NCI-H2029 treated with DMSO at 0.1 percent for 48 hours (cell line): ENCODE measurements around the gene MUC4.
"Not testable (repeated sequence)": the region's sequence is repeated elsewhere in the genome, so short reads cannot be mapped to it uniquely, and the experiment has no call there.

Experiments used
- DNase-seq: peaks from one replicate; lab custom pipeline; 2025; lab: John Stamatoyannopoulos, UW

MUC4 gene

DNA sequence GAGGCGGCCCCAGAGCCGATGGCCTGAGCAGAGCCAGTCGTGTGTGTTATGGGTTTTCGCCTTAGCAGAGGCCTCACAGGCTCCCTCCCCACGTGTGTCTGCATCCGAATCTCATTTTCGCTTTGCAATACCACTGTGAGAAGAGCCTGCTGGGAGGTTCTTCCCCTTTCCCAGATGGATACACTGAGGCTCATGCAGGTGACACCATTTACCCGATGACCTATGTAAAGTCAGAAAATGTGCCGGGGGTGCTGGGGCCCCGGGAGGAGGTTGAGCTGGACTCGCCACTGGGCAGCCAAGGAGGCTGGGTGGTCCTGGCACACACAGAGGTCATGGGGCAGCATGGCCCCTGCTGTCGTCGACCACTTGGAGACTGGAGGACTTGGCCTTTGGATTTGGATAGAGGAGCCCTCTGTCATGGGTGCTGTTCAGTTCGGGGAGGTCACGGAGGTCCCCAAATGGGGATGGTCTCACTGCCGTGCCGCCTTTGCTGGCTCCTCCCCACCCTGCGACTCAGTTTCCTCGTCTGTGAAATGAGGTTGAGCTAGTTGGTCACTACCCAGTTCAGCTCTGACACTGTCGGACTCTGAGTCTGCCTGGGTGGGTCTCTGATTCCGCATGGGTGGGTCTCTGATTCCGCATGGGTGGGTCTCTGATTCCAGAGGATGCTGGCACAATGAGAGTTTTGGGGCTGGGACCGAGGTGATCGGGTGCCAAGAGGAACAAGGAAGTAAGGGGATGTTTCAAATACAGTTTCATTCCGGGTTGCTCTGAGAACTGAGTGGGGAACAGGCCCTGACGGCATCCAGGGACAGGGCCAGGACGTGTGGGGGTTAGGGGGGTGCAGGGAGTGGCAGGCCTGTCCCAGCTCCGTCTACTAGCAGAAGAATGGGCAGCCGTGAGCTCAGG lies 23.2 kb upstream of the MUC4 start:
- DNase-seq: no peak

DNA sequence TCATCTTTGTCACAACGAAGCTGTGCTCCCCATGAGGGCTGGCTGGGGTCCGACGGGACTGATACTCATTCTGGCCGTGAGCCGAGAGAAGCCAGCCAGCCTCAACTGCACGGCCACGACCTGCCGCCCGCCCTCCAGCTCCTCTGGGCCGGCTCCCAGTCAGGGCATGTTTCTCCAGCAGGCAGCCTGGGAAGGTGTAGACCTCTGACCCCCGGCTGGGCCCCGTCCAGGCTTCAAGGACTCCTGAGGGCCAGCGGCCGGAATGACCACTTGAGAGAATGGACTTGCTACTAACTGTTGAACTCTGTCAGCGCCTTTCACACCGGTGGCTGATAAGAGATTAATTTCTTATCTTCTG lies 18.1 kb upstream of the MUC4 start:
- no peak for DNase-seq

DNA sequence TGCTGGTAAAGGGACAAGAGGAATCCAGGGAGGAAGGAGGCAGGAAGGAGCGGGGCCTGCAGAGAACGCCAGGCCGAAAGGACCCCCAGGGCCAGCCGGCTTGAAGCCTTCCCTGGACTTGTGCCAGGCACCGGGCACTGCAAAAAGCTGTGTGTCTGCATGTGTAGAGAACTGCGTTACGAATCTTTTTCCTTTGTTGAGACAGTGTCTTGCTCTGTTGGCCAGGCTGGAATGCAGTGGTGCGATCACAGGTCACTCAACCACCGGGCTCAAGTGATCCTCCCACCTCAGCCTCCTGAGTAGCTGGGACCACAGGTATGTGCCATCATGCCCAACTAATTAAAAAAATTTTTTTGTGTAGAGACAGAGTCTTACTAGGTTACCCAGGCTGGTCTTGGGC lies 17.0 kb upstream of the MUC4 start:
- DNase-seq: no peak

DNA sequence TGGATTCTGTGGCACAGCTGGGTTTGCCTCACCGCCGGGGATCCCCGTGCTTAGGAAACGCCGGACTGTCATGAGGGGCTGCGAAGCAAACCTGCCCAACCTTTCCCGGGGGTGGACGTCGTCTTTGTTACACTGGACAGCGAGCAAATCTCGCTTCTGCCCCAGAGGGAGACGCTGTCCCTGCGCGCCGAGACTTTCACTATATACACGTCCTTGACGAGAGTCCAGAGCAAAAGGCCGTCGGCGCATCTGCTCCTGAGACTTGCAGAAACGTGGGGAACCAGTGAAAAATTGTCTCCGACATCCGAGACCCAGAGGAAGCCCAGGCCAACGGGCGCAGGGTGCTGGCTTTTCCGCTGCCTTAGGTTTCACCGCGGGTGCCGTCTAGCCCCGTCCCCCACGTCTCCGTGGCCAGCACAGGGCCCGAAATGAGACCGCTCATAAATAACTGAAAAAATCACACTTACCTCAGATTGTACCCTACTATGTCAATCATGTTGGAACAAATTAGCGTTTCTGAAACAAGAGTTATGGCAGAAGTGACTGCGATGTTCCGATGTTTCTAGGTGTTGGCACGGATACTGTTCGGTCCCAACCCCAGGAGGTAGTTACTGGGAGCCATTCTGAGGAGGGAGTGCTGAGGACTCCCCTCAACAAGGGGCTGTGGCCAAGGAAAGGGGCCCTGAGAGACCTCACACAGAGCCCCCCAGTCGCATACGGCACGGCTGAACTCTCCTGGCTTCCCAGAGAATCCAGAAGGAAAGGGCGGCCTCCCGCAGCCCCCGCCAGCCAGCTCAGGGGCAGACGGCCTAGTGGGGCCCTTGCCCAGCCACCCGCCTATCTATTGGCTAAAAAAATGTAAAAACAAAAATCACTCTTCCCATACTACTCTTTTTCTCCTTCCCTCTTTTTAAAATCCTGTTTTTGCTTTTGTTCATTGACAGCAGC lies 14.4 kb upstream of the MUC4 start:
- DNase-seq: no peak

DNA sequence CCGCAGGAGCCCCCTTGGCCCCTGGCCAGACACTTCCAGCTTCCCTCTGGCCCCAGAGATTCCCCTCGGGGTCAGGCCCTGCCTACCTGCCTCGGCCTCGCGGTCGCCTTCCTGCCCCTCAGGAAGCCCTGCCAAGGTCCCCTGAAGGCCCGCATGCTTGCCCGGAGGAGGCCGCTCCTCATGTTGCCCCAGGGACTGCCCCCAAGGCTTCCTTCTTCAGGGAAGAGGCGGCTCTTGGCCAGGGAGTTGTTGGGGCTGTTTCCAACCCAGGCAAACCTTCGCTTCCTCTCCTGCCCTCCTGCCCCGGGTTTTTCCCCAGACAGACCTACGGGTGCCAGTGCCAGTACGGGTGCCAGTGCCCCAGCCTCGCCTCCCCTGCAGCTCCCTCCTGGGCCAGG lies 13.5 kb upstream of the MUC4 start:
- no peak for DNase-seq

DNA sequence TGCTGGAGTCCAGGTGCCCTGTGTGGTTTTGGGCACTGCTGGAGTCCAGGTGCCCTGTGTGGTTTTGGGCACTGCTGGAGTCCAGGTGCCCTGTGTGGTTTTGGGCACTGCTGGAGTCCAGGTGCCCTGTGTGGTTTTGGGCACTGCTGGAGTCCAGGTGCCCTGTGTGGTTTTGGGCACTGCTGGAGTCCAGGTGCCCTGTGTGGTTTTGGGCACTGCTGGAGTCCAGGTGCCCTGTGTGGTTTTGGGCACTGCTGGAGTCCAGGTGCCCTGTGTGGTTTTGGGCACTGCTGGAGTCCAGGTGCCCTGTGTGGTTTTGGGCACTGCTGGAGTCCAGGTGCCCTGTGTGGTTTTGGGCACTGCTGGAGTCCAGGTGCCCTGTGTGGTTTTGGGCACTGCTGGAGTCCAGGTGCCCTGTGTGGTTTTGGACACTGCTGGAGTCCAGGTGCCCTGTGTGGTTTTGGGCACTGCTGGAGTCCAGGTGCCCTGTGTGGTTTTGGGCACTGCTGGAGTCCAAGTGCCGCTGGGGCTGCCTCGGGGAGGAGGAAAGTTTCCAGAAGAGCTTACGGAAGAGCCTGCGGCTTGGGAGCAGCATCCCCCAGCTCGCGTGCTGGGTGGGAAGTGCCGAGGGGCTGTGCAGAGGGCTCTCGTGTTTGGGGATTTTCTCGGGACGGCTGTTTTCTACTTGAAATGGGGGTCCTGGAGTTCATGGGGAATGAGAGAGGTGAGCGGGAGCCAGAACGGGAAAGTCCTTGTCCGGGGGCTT lies 12.9 kb upstream of the MUC4 start:
- DNase-seq: not testable (repeated sequence)

DNA sequence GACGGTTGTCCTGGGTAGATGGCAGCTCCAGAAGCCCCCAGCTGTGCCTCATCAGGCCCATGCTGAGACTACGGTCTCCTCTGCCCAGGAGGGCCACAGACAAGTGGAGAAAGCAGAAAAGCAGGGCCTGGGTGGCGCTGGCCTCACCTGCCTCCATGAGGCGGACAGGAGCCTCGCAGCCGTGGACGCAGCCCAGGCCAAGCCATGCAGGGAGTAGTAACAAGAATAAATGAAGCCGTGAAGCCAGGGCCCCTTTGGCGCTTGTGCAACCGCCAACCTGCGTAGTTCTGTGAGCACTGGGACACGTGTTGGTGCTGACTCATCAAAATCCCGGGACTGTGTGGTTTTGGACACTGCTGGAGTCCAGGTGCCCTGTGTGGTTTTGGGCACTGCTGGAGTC lies 12.3 kb upstream of the MUC4 start:
- no peak for DNase-seq

DNA sequence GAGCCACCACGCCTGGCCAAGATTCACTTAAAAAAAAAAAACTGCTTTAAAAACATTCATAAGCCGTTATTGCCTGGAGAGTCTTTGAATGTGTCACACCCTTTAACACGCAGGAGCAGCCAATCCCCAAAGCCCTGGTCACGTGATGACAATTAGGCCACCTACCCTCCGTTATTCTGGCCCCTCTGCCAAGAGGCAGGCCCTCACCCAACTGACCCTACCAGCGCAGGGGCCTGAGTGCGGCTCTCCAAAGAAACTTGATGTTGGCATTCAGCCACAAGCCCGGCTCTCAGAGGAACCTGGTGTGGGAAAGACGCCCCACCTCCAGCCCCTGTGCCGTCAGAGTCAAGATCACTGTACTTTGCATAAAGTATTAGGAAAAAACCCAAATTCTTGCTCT lies 11.6 kb upstream of the MUC4 start:
- DNase-seq: peak; percentile 44

DNA sequence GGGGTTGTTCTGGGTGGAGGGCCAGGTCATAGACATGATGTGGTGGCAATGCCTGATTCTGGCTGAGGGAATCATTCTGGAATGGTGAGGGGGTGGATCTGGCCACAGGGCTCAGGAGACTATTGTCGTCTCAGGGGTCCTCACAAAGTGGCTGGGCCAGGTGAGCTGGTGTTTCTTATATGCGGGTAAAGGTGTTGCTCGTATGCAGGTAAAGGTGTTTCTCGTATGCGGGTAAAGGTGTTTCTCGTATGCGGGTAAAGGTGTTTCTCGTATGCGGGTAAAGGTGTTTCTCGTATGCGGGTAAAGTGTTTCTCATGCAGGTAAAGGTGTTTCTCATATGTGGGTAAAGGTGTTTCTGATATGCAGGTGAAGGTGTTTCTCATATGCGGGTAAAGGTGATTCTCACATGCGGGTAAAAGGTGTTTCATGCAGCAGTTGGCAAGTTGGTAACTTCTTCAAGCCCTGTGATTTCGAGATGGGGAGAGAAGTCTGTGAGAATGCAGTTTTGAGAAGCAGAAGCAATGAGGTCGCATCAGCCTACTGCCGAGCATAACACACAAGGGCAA lies 10.5 kb upstream of the MUC4 start:
- DNase-seq: no peak

DNA sequence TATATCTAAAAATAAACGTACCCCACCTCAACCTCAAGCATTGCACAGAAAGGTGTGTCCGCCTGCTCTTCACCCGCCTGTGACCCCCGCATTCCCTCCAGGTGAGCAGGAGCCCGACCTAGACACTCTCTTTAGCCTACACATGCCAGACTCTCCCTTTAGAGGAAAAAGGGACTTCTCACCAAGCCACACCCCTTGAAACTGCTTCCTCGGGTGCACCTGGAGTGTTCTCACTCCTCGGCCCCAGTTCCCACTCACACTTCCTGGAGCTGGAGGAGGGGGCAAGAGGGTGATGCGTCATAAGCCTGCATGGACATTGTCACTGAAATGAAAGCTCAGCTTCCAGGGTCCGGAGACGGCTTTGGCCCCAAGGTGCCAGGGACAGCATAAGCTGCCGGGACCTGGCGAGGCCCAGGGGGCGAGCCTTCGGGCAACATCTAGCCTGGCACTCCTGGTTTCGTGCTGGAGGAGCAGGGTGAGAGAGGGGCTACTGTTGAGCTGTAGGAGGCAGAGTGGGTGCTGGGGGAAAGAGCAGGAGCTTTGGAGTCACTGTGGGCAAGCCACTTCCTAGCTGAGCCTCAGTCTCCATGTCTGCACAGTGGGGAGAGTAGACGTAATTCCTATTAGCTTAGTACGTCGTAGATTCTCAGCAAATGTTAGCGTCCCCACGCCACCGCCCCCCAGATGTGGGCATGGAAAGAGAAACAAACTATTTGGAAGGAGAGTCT lies 9.8 kb upstream of the MUC4 start:
- DNase-seq: no peak

DNA sequence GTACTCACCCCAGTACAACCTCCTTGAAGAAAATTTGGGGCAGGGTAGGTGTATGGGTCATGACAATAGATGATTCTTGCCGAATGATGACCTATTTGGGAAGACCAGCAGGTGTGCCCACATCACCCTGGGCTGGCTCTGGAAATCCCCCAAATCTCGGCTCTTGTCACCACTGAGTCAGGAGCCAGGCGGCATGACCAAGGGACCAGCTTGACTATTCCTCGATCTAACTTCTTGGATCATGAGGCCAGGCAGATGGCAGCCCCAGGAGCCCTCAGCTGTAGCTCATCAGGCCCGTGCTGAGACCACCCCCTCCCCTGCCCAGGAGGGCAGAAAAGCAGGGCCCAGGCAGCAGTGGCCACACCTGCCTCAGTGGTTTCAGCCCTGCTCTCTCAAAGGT lies 9.2 kb upstream of the MUC4 start:
- no peak for DNase-seq

DNA sequence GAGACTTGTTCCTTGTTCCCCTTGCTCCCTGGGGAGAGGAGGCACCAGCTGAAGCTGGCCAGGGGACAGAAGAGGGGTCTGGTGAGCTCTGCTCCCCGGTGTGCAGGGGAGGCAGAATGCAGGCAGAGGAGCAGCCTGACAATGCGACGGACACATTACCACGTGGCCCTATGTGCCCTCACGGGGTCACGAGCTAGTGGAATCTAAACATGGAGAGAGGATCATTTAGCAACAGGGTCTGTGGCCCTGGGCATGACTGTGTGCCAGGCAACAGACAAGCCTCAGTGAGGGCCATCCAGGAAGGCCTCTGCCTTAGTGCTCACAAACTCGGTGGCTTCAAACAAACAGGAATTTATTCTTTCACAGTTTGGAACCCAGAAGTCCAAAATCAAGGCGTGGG lies 8.5 kb upstream of the MUC4 start:
- DNase-seq: no peak

DNA sequence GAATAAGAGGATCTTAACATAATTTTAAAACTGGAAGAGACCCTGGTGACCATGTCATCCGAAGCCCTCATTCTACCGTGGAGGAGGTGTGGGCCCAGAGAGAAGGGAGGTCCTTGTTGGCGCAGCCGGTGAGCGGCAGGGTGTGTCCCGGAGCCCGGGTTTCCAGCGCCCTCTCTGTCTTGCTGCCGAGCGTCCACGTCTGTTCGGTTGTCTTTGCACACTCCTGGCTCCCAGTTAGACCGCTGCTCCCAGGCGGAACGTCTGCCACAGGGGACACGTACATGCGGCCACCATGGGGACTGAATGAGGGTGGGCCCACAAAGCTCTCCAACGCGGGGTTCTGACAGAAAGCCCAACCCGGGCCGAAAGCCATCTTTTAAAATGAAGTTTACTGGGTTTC lies 6.6 kb upstream of the MUC4 start:
- DNase-seq: no peak

DNA sequence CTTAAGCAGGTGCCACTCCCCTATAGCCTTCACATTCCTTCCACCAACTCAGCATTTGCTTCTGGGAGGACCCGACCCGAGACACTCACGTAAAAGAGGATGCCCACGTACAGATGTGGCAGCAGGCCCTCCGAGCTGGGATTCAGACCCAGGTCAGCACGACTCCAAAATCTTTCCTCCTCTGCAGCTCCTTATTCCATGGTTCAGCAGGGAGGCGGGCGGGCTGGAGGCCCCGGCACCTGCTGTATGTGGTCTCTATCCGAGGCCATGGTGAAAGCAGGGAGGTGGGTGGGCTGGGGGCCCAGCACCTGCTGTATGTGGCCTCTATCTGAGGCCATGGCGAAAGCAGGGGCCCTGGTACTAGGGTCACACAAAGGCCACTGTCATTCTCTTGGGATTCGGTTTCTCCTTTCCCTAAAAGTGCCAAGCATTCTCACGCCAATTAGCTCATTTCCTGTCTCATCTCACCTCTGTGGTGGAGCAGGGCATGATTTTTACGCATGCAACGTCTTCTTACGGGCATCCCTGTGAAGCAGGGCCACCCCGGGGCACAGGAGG lies 5.9 kb upstream of the MUC4 start:
- no peak for DNase-seq

DNA sequence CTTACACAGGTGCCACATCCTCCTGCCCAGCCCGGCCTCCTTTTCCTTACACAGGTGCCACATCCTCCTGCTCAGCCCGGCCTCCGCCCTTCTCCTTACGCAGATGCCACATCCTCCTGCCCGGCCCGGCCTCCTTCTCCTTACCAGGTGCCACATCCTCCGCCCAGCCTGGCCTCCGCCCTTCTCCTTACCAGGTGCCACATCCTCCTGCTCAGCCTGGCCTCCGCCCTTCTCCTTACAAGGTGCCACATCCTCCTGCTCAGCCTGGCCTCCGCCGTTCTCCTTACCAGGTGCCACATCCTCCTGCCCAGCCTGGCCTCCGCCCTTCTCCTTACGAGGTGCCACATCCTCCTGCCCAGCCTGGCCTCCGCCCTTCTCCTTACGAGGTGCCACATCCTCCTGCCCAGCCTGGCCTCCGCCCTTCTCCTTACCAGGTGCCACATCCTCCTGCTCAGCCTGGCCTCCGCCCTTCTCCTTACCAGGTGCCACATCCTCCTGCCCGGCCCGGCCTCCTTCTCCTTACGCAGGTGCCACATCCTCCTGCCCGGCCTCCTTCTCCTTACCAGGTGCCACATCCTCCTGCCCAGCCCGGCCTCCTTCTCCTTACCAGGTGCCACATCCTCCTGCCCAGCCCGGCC lies 4.7 kb upstream of the MUC4 start:
- DNase-seq: not testable (repeated sequence)

DNA sequence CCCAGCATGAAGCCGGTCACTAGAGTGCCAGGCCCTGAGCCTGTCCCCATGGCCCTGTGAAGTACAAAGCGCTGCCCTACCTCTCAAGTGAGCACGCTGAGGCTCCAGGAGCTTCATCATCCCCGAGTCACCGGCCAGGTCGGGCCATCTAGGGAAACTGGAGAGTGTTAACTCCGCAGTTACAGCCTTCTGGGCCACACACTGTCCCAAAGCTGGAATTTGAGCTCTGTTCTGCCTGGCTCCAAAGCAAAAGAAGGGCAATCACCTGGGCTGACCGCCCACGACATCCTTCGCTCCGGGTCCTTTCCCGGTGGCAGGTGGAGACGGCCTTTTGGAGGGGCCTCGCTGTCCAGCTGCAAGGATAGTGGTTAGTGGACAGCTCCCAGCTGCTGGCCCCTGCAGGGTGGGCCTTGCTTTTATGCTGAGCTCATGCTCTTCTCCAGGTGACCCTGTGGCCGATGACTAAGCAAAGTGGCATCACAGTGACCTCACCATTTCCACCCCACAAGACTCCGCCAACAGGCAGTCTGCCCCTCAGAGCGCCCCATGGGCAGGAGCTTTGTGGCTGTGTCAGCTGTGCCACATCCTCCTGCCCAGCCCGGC lies 3.5 kb upstream of the MUC4 start:
- DNase-seq: no peak

DNA sequence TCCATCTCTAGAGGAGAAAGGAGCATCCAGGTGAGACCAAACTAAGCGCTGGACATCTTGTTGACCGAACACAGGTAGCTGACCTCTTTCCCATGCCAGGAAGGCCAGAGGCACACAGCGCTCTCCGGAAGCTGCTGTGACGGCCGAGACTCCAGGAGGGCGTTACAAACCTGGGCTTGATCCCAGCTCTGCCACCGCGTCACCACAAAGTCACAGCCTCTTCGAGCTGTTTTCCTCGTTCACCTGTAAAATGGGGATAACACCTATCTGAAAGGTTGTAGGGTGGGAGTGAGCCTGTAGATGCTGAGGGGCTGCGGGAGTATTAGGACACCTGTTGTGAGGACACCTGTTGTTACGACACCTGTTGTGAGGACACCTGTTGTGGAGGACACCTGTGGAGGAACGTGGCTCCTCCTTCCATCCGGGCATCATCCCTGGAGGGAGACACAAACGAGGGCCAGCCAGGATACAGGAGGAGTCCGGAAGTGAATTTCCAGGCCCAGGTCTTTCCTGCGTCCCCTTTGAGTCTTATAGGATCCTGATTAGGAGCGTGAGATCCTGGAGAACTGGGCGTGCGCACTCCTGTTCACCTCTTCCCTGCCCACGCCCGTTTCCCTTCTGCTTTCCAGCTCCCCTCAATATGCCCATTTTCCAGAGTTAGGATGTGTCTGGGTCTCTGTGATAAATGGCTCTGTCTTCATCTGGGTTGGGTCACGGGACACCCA lies 2.3 kb upstream of the MUC4 start:
- no peak for DNase-seq

DNA sequence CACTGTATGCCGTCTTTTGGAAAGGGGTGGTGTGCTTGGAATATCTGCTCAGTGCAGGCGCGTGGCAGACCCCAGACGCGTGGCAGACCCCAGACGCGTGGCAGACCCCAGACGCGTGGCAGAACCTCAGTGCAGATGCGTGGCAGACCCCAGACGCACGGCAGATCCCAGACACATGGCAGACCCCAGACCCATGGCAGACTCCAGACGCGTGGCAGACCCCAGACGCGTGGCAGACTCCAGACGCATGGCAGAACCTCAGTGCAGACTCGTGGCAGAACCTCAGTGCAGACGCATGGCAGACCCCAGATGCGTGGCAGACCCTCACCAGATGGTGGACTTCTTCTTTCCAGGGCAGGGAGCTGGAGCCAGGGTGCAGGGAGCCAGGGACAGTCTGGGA lies 637 bp upstream of the MUC4 start:
- DNase-seq: no peak

DNA sequence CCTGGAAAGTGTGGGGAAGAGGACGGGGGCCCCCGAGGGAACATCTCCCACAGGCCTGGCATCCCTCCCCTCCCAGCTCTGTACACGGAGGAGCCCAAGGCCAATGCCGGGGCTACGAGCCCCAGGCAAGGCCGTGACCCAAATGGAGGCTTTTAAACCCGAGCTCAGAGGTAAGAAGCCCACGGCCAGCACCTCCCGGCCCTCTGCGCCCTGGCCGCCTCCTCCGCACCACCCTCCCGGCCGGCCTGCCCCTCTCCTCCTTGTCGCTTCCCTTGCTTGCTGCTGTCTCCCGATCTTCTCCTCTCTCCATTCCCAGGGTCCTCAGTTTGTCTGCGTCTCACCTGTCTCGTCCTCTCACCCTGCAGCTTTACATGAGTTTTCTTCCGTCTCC lies 1.3 kb downstream of the MUC4 start:
- no peak for DNase-seq
